COLO668 (cell line): Measurements from ENCODE around the gene ATP5PO.

ENCODE experiments used
- DNase-seq: peaks from one replicate; lab custom pipeline; 2025; ENCODE audit not compliant: unreplicated experiment; lab: John Stamatoyannopoulos, UW

The ATP5PO gene

DNA sequence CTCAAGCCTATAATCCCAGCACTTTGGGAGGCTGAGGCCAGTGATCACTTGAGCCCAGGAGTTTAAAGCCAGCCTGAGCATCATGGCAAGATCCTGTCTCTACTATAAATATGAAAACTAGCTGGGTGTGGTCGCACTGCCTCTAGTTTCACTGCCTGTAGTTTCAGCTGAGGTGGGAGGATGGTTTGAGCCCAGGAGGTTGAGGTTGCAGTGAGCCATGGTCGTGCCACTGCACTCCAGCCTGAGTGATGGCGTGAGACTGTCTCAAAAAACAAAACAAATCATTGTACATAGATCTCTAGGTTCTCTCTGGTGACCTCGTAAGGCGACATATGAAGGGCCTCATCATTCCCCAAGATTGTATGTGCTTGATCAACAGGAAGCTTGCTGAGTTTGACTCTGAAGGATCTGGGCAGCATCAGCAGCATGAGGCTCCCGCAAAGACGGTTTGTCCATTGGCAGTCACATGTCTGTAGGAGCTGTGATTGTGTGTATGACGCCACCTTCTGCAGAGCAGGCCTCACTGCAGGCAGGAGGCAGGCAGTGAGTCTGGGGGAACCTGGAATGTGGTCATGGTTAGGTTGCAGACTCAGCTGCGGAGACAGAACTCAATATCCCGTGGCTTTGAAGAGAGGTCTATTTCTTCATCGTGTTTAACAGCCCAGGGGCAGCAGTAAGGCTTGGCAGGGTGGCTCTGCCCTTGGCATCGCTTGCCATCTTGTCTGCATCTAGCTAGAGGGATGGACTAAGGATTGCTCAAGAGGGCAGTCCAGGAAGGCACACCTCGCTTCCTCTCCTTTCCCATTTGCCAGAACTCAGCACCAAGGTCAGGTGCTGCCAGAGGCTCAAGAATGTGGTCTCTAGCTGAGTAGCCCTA lies 14.0 kb downstream of the ATP5PO start:
- DNase-seq = peak; percentile 58

- DNase-seq = no peak
Observed at GRCh38 chr21:33899199-33899598, 16.4 kb downstream of the ATP5PO start.

DNA sequence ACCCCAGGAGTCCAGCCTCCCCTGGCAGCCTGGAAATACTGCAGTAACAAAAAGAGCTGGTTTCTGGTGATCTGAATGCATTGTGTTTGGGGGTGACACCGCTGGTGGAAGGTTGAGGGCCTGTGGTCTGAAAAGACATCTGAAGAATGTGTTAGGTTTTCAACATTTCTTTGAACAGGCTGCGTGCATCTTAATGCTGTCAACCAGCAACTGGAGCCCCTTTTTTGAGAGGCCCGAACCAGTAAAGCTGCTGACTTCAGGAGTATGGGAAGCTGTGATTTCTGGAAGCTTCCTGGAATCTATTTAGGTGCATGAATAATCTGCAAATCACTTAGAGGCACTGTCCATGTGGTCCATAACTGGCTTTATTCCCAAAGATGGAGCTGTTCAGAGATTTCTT lies 17.0 kb downstream of the ATP5PO start:
- no peak for DNase-seq

GRCh38 chr21:33897739-33898138 lies 17.9 kb downstream of the ATP5PO start:
- no peak for DNase-seq

- no peak for DNase-seq
Observed at GRCh38 chr21:33897098-33897497, 18.5 kb downstream of the ATP5PO start.

DNA sequence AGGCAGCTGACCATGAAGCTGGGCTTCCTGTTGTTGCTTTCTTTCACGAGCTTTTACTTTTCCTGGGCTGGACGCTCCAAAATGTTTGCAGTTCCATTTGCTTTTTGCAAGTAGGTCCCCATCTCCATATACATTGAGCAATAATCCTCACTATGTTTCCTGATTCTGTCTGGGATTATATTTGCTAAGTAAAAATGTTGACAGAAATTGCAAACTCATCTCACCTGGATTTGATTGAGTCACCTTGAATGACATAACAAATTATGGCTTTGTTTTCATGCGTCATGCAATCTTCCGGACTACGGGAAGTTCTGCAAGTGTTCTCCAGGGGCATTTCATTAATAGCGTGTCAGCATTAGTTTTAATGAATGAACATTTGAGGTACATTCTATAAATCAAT lies 18.9 kb downstream of the ATP5PO start:
- no peak for DNase-seq

DNA sequence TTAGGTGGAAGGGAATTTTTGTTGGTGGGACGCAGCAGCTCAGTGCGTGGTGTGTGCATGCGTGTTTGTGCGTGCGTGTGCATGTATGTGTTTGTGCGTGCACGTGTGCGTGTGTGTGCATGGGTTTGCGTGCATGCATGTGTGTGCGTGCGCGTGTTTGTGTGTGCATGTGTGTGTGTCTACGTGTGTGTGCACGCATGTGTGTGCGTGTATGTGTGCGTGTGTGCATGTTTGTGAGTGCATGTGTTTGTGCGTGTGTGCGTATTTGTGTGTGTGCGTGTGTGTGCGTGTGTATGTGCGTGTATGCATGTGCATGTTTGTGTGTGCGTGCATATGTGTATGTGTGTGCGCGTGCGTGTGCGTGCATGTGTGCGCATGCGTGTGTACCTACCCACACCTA lies 20.2 kb downstream of the ATP5PO start:
- DNase-seq = no peak

DNA sequence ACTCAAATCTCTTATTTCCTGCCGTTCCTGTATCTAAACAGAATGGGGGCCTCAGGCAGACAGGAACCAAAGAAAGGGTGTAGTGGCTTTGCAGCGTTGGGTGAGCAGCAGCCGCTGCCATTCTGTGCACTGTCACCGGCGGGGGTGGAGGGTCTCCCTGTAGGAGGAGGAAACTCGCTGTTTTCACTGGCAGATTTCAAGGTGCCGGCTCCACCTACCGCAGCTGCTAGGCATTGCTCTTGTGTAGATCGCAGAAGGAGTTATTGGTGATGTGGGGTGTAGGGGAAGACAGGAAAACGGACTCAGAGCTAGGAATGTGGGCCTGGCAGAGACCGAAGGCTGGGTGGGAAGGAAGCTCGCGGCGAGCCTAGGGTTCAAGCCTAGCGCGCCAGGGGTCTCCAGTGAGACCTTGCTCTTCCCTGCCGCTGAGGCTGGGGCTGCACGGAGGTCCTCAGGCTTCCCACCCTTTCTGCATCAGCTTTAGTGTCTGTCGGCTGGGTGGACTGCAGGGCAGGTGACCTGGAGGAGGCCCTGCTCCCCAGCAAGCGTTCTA lies 20.8 kb downstream of the ATP5PO start:
- peak; percentile 80 for DNase-seq

GRCh38 chr21:33893917-33894316 lies 21.7 kb downstream of the ATP5PO start:
- DNase-seq = no peak

DNA sequence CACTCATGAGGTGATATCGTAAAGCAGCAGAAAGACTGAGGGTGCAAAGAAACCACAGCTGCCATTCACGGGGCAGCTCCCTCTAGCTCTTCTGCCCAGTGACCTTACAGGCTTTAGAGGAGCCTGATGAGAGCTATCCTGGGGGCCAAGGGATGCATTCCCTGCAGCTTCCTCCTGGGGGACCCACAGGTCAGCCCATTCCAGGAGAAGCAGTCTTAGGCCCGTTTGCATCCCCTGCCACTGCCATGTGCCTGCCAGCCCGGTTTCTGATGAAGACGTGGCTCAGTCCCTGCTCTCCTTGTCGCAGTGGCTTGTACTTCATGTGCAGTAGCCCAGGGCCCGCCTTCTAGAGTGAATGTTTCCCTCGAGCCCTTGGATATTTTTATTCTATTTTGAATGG lies 22.8 kb downstream of the ATP5PO start:
- DNase-seq = no peak

DNA sequence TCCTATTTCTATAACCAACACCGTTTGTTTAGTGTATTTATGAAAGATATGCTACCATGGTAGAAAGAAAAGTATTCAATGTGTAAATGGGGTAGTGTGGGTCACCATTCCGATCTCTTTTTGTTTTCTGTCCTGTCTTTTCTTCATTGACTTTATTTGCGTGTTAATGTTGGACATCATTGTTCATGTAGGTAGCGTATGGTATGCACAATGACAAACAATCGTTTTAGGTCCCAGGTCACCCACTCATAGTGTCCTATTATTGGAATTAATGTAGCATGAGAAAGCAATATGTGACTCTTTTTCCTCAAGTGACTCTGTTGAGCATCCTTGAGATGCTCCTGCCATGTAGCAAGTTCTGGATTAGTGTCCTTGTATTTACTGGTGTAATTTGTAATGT lies 25.4 kb downstream of the ATP5PO start:
- DNase-seq = no peak

- DNase-seq = no peak
Observed at GRCh38 chr21:33886321-33886720, 29.3 kb downstream of the ATP5PO start.

DNA sequence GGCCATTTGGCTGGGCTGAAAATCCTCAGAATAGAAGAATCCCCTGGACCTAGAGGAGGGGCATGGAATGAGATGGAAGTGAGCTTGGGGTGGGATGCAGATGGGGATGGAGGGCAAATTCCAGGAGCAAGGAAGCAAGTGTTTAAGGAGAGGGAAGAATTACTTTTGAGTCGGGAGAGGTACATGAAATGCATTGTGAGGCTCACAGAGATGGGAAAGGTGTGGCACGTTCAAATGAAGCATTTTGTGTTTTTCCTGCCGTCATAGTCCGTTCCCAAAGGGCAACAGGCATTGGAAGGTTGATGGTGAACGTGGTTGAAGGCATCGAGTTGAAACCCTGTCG lies 30.5 kb downstream of the ATP5PO start:
- DNase-seq = no peak

- DNase-seq = no peak
Observed at GRCh38 chr21:33884376-33885171, 31.0 kb downstream of the ATP5PO start.

GRCh38 chr21:33883118-33883517 lies 32.5 kb downstream of the ATP5PO start:
- no peak for DNase-seq

DNA sequence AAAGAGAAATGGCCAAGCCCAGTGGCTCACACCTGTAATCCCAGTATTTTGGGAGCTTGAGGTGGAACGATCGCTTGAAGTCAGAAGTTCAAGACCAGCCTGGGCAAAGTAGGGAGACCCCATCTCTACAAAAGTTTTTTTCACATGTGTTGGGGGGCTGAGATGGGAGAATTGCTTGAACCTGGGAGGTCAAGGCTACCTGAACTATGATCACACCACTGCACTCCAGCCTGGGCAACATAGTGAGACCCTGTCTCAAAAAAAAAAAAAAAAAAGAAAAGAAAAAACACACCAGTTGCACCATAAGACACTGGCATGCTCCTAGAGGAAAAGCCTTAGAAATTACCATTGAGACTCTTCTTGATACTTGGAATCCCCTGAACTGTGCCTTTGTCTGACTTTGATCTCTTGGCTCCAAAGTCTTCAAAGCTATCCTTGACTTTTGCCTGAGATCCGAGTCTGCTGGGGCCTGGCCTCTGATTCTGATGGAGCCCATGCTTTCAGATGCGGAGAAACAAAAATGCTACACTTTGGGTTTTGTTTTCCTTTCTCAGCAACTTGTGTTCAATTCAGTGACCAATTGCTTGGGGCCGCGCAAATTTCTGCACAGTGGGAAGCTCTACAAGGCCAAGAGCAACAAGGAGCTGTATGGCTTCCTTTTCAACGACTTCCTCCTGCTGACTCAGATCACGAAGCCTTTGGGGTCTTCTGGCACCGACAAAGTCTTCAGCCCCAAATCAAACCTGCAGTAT lies 33.7 kb downstream of the ATP5PO start:
- DNase-seq = no peak

- no peak for DNase-seq
Observed at GRCh38 chr21:33880626-33881025, 35.0 kb downstream of the ATP5PO start.

DNA sequence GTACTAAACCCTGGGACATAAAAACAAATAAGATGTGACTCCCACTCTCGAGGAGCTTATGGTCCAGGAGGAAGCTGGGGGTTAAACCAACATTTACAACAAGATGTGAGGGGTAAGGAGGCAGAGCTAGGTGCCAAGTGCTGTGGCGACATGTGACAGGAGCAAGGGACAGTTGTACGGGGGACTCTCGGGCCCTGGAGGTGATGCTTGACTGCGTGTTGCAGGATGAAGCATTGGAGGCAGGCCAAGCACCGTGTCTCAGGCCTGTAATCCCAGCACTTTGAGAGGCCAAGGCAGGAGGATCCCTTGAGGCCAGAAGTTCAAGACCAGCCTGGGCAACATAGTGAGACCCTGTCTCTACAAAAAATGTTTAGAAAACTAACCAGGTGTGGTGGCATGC lies 36.8 kb downstream of the ATP5PO start:
- DNase-seq = no peak

- DNase-seq = no peak
Observed at GRCh38 chr21:33875026-33875695, 40.4 kb downstream of the ATP5PO start.

DNA sequence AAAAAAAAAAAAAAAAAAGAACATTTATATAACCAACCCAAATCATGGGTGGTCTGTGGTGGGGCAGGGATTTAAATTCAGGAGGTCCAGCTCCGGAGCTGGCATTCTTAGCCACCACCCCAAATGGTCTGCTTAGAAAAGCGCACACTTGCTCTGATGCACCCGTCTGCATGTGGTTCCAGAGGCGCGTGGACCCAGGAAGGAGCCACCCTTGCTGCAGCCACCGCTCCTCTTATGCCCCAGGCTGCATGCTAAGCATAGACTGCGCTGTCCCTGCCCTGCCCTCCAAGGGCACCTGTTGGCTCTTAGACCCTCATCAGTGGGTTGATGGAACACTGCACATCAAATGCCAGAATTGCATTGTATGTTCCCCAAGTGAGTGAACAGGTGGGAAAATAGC lies 41.4 kb downstream of the ATP5PO start:
- DNase-seq = no peak
